Panc1 (cell line): ENCODE results near the gene FRMPD1. TPM values are rescaled to one million over a fixed set of nuclear protein-coding genes. Genes with fewer than 3 reads are reported as not detected.
"Not testable (repeated sequence)": the region's sequence is repeated elsewhere in the genome, so short reads cannot be mapped to it uniquely, and the experiment has no call there.

Experiments used
- ATAC-seq: fragments of 200-7000 bp; cut with Tn5 transposase; 2 replicates; pipeline ENCODE4 v1.9.1; 2020; ENCODE audit warnings: mild to moderate bottlenecking, moderate library complexity
- BruUV-seq: library from RNA; stranded (reverse); fragments of 400-500 nt; replicated peaks from 2 replicates; lab custom pipeline; 2021; lab: Mats Ljungman, UMichigan
- CTCF ChIA-PET: fragments of 300-600 bp; sonication (Branson Sonifier 250); formaldehyde crosslinking; loops from one replicate; lab custom pipeline; 2022; ENCODE audit warnings: antibody characterized with exemption; lab: Charles Lee
- POLR2A ChIA-PET: fragments of 300-600 bp; sonication (Branson Sonifier 250); formaldehyde crosslinking; loops from one replicate; lab custom pipeline; 2022; ENCODE audit warnings: antibody characterized with exemption; lab: Charles Lee
- DNase-seq: peaks from one replicate; pipeline ENCODE4 v3.0.0-alpha.2; 2010; ENCODE audit warnings: low read depth, low spot score
- H3K27ac ChIP-seq: 2 replicates; pipeline ENCODE4 v1.5.1; 2011; ENCODE audit warnings: mild to moderate bottlenecking, low read length, inconsistent platforms
- H3K27me3 ChIP-seq: fragments of 200-500 bp; sonication (Bioruptor generic); 2 replicates; pipeline ENCODE4 v1.6.0; 2014; ENCODE audit warnings: low read length, inconsistent platforms; ENCODE audit not compliant: control insufficient read depth, insufficient read depth
- H3K36me3 ChIP-seq: fragments of 200-500 bp; sonication (Bioruptor generic); 2 replicates; pipeline ENCODE4 v1.5.1; 2014; ENCODE audit warnings: inconsistent platforms, mild to moderate bottlenecking, low read length, moderate library complexity; ENCODE audit not compliant: control insufficient read depth, insufficient read depth
- H3K4me1 ChIP-seq: 2 replicates; pipeline ENCODE4 v1.5.1; 2011; ENCODE audit warnings: inconsistent platforms, mild to moderate bottlenecking, low read length, moderate library complexity; ENCODE audit not compliant: control insufficient read depth, insufficient read depth
- H3K4me3 ChIP-seq, 2 experiments: 2 replicates each; pipeline ENCODE4 v1.5.1; 2011 to 2012; ENCODE audit warnings: low read depth in 2 of 2, low read length in 2 of 2, mild to moderate bottlenecking in 2 of 2, inconsistent platforms in 1 of 2, moderate library complexity in 1 of 2
- H3K9me3 ChIP-seq: fragments of 200-500 bp; sonication (Bioruptor generic); 2 replicates; pipeline ENCODE4 v1.5.1; 2014; ENCODE audit warnings: low read depth, mild to moderate bottlenecking, inconsistent platforms, low read length, moderate library complexity; ENCODE audit not compliant: control insufficient read depth, insufficient read depth
- POLR2AphosphoS5 ChIP-seq: IDR thresholded peaks from 2 replicates; pipeline ENCODE4 v1.6.1; 2012; ENCODE audit warnings: mild to moderate bottlenecking, low read depth, low read length, moderate library complexity
- SIN3A ChIP-seq: IDR thresholded peaks from 2 replicates; pipeline ENCODE4 v1.6.1; 2012; ENCODE audit warnings: low read depth, mild to moderate bottlenecking, low read length, moderate library complexity, borderline replicate concordance; ENCODE audit not compliant: insufficient read depth
- TCF7L2 ChIP-seq: IDR thresholded peaks from 2 replicates; pipeline ENCODE4 v1.6.1; 2011; ENCODE audit warnings: mild to moderate bottlenecking, low read depth, low read length, inconsistent platforms
- in situ Hi-C: cut with HindIII; loops from 2 replicates; pipeline ENCODE4 v1.10.0; 2016; ENCODE audit warnings: low sequenced_read_pairs, low pct_unique_long_range_greater_than_20kb
- intact Hi-C: fragments of 100-400 bp; cut with micrococcal nuclease; formaldehyde crosslinking; loops from one replicate; pipeline ENCODE4 v1.10.0; 2022; ENCODE audit not compliant: unreplicated experiment
- total RNA-seq: library from RNA; stranded (reverse); gene quantifications from one replicate; pipeline ENCODE4 v1.2.1, GENCODE V29; 2021; ENCODE audit not compliant: unreplicated experiment
- TF ChIP-seq, protein P1 (sequence below), 2 experiments: IDR thresholded peaks; 2 replicates each; pipeline ENCODE4 v1.6.1; 2011 to 2012; ENCODE audit warnings: low read depth in 2 of 2, control low read depth in 1 of 2, low read length in 1 of 2, mild to moderate bottlenecking in 1 of 2, moderate library complexity in 1 of 2; ENCODE audit not compliant: insufficient read depth in 1 of 2
- TF ChIP-seq, protein P2 (sequence below): fragments of 450-650 bp; IDR thresholded peaks from 2 replicates; pipeline ENCODE4 v1.5.1; 2017; ENCODE audit warnings: mild to moderate bottlenecking

FRMPD1 gene
- total RNA-seq, 1 experiment from 2014 or later, result 0.21 TPM

DNA sequence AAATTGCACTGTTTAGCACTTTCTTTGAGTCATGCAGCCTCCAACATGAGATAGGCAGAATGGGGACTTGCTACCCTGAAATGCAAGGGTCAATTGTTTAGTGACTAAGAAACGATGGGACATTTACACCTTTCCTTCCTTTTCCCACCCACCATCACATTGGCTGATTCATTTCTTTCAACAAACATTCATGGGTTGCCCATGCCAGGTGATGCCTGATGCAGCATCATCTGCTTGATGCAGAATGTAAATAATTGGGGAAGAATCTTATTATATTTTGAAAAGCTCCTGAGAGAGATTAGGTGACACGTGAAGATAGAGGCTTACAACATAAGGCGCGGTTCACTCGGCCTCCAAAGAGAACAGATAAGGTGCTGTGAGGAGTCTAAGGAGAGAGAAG is 98.4 kb downstream of the FRMPD1 start:
- CTCF ChIA-PET, result no interaction called here
- in situ Hi-C loops (no loop called here), intact Hi-C loops (loop anchor here (5.0 to 10.0 kb wide), 2 partner anchors 157 to 274 kb away; partner anchors contain the start of gene TOMM5)
- Histone ChIP-seq H3K4me1 (peaks cover 9% of the 10 kb centered on the region; the same call in 1 of the 2 replicates), H3K27me3 (no peaks in the 10 kb centered on the region), H3K4me3 (no peak overlapping the region), H3K9me3 (no peaks in the 10 kb centered on the region), H3K27ac (no peak overlapping the region), H3K36me3 (no peaks in the 10 kb centered on the region)
- no TSS peak for BruUV-seq
- DNase-seq, result no peak
- TF ChIP-seq POLR2AphosphoS5 (no peak), SIN3A (no peak), TCF7L2 (no peak)
- TF ChIP-seq, protein P1, sequence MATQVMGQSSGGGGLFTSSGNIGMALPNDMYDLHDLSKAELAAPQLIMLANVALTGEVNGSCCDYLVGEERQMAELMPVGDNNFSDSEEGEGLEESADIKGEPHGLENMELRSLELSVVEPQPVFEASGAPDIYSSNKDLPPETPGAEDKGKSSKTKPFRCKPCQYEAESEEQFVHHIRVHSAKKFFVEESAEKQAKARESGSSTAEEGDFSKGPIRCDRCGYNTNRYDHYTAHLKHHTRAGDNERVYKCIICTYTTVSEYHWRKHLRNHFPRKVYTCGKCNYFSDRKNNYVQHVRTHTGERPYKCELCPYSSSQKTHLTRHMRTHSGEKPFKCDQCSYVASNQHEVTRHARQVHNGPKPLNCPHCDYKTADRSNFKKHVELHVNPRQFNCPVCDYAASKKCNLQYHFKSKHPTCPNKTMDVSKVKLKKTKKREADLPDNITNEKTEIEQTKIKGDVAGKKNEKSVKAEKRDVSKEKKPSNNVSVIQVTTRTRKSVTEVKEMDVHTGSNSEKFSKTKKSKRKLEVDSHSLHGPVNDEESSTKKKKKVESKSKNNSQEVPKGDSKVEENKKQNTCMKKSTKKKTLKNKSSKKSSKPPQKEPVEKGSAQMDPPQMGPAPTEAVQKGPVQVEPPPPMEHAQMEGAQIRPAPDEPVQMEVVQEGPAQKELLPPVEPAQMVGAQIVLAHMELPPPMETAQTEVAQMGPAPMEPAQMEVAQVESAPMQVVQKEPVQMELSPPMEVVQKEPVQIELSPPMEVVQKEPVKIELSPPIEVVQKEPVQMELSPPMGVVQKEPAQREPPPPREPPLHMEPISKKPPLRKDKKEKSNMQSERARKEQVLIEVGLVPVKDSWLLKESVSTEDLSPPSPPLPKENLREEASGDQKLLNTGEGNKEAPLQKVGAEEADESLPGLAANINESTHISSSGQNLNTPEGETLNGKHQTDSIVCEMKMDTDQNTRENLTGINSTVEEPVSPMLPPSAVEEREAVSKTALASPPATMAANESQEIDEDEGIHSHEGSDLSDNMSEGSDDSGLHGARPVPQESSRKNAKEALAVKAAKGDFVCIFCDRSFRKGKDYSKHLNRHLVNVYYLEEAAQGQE (IDR thresholded peaks at IDR 0.05; ENCODE audit: insufficient read depth in 1 of 2, low read depth in 2 of 2, low read length in 1 of 2), result no peak
- TF ChIP-seq, protein P2, sequence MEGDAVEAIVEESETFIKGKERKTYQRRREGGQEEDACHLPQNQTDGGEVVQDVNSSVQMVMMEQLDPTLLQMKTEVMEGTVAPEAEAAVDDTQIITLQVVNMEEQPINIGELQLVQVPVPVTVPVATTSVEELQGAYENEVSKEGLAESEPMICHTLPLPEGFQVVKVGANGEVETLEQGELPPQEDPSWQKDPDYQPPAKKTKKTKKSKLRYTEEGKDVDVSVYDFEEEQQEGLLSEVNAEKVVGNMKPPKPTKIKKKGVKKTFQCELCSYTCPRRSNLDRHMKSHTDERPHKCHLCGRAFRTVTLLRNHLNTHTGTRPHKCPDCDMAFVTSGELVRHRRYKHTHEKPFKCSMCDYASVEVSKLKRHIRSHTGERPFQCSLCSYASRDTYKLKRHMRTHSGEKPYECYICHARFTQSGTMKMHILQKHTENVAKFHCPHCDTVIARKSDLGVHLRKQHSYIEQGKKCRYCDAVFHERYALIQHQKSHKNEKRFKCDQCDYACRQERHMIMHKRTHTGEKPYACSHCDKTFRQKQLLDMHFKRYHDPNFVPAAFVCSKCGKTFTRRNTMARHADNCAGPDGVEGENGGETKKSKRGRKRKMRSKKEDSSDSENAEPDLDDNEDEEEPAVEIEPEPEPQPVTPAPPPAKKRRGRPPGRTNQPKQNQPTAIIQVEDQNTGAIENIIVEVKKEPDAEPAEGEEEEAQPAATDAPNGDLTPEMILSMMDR, result no peak
- POLR2A ChIA-PET, result no interaction called here
- ATAC-seq, result no peak

DNA sequence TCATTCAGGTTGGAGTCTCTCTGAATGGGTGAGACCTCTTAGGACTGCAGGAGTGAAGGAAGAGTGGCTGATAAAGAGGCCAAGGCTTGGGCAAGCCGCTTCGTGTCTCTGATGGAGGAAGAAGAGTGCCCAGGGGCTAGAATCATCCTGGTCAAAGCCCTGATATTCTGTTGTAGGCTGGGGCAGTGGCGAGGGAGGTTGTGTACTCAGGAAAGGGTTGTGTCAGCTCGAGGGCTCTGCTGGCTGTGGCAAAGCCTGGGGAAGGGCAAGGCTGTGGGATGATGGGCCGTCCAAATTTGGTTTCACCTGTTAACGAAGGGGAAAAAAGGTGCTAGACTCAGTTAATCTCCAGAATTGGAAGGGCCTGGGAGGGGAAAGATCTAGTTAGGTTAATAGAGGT is 100.4 kb downstream of the FRMPD1 start:
- Histone ChIP-seq H3K4me1 (peaks cover 13% of the 10 kb centered on the region), H3K27ac (no peak overlapping the region), H3K9me3 (no peaks in the 10 kb centered on the region), H3K4me3 (no peak overlapping the region), H3K27me3 (no peaks in the 10 kb centered on the region), H3K36me3 (no peaks in the 10 kb centered on the region)
- CTCF ChIA-PET, result no interaction called here
- BruUV-seq, result no TSS peak
- intact Hi-C loops (no loop called here), in situ Hi-C loops (no loop called here)
- POLR2A ChIA-PET, result interaction anchor here (0.7 kb wide), 1 partner anchor 167 kb away, joined by 4 read pairs; no protein-coding TSS in a partner anchor
- ATAC-seq, result no peak
- no peak for TF ChIP-seq SIN3A
- TF ChIP-seq POLR2AphosphoS5, result no peak
- TF ChIP-seq, protein P1 (IDR thresholded peaks at IDR 0.05; ENCODE audit: insufficient read depth in 1 of 2, low read depth in 2 of 2, low read length in 1 of 2), result no peak
- TF ChIP-seq, protein P2, result no peak
- TF ChIP-seq TCF7L2, result no peak
- no peak for DNase-seq

DNA sequence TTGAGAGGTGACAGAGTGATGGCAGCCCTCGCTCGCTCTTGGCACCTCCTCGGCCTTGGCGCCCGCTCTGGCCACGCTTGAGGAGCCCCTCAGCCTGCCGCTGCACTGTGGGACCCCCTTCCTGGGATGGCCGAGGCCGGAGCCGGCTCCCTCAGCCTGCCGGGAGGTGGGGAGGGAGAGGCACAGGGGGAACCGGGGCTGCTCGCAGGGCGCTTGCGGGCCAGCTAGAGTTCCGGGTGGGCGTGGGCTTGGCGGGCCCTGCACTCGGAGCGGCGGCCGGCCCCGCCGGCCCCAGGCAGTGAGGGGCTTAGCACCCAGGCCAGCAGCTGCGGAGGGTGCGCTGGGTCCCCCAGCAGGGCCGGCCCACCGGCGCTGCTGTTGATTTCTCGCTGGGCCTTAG is 101.0 kb downstream of the FRMPD1 start:
- BruUV-seq, result not testable (repeated sequence)

More for the DNA sequence above, 101.0 kb downstream of the FRMPD1 start:
- H3K36me3 ChIP-seq, DNase-seq, H3K27me3 ChIP-seq, intact Hi-C loops, H3K9me3 ChIP-seq, H3K4me3 ChIP-seq, CTCF ChIA-PET, ATAC-seq, H3K27ac ChIP-seq, in situ Hi-C loops: not testable (repeated sequence)
- peaks cover 13% of the 10 kb centered on the region for H3K4me1 ChIP-seq
- POLR2A ChIA-PET, result interaction anchor here (0.7 kb wide), 1 partner anchor 166 kb away, joined by 4 read pairs; no protein-coding TSS in a partner anchor
